ENCODE measurements around the gene AEN. TPM values are rescaled to one million over a fixed set of nuclear protein-coding genes. Genes with fewer than 3 reads are reported as not detected.

Gene AEN
- total and polyA plus RNA-seq, 3 donors from 2014 or later: 22.5 to 32.9 (median 31.0) TPM

DNA sequence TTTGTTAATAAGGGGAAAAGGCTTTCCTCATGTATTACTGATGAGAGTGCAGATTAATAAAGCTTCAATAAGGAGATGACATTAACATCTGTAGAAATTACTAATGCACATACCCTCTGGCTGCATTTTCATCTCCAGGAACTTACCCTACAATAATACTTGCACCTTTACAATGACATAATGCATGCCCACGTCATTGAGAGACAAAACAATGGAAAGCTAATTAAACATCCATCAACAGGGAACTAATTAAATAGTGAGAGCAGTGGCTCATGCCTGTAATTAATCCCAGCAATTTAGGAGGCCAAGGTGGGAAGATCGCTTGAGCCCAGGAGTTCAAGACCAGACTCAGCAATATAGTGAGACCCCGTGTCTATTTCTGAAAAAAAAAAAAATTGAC is 41.8 kb upstream of the AEN start:
- intact Hi-C loops (cut with DNase I; ENCODE audit: low total_unique reads): no loop called here
- no peak overlapping the region for H3K4me3 ChIP-seq
- no peaks in the 10 kb centered on the region for H3K9me3 ChIP-seq
- H3K4me1 ChIP-seq: no peaks in the 10 kb centered on the region
- no peak for DNase-seq
- no peak for TF ChIP-seq POLR2A (IDR thresholded peaks at IDR 0.05)
- TF ChIP-seq, protein P1, sequence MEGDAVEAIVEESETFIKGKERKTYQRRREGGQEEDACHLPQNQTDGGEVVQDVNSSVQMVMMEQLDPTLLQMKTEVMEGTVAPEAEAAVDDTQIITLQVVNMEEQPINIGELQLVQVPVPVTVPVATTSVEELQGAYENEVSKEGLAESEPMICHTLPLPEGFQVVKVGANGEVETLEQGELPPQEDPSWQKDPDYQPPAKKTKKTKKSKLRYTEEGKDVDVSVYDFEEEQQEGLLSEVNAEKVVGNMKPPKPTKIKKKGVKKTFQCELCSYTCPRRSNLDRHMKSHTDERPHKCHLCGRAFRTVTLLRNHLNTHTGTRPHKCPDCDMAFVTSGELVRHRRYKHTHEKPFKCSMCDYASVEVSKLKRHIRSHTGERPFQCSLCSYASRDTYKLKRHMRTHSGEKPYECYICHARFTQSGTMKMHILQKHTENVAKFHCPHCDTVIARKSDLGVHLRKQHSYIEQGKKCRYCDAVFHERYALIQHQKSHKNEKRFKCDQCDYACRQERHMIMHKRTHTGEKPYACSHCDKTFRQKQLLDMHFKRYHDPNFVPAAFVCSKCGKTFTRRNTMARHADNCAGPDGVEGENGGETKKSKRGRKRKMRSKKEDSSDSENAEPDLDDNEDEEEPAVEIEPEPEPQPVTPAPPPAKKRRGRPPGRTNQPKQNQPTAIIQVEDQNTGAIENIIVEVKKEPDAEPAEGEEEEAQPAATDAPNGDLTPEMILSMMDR (IDR thresholded peaks at IDR 0.05): no peak
- H3K27ac ChIP-seq: no peak overlapping the region
- no peaks in the 10 kb centered on the region for H3K36me3 ChIP-seq (ENCODE audit: low read depth, missing control alignments)
- H3K27me3 ChIP-seq: no peaks in the 10 kb centered on the region
- WGBS, 2 donors: 83 to 84% methylated on average over 3 of the region's 3 CpGs

DNA sequence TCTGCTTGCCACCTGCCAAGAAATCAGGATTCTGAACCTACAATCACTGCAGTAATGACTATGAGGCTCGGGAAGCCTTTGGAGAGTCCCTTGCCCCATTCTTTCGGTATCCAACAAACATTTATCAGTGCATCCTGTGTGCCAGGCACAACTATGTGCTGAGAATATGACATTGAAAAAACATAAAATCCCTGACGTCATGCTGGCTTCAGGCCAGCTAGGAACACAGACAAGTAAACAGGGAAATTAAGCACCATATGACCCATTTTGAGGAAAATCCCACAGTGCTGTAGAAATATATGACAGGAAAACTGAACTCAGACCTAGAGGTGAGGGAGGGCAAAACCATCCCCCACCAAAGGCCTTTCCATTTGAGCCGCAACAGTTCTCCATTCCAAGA is 40.6 kb upstream of the AEN start:
- Histone ChIP-seq H3K27ac (no peak overlapping the region), H3K36me3 (ENCODE audit: low read depth, missing control alignments) (no peaks in the 10 kb centered on the region), H3K9me3 (no peaks in the 10 kb centered on the region), H3K4me3 (no peak overlapping the region), H3K27me3 (no peaks in the 10 kb centered on the region), H3K4me1 (no peaks in the 10 kb centered on the region)
- 66 to 73% methylated on average over 4 of the region's 4 CpGs for WGBS, 2 donors
- intact Hi-C loops (cut with DNase I; ENCODE audit: low total_unique reads): no loop called here
- TF ChIP-seq, protein P1 (IDR thresholded peaks at IDR 0.05): no peak
- TF ChIP-seq POLR2A (IDR thresholded peaks at IDR 0.05): no peak
- no peak for DNase-seq

DNA sequence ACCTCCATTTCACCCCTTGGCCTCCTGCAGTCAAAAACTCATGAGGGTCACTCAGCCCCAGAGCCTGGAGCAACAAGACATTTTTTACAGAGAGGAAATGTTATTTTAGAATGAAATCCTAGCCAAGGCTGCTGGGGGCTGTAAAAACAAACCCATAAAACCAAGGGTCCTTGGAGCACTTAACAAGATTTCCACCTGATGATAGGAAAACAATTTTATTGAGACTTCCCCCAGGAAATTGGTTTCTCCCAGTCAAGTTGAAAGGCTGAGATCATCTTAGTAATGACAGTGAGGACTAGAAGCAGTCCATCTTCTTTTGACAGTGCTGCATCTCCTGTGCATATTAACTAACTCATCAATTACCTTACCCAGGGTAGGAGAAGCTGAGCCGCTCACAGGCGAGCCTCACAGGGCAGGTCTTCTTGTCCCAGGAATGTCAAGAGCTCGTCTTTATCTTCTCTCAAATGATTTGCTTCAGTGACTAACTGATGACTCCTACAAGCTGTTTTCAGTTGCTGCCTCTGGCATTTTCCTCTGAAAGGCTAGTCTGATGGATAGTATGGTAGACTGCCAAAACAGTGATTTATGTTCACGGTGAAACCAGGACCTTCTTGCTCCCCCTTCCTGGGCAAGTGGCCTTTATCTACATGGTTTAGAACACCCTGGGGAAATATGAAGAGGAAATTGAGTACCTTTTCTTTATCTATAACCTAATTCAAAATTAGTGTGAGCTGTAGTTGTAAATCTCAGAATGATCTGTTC is 34.6 kb upstream of the AEN start:
- H3K9me3 ChIP-seq: no peaks in the 10 kb centered on the region
- H3K27me3 ChIP-seq: no peaks in the 10 kb centered on the region
- 44 to 53% methylated on average over 4 of the region's 4 CpGs for WGBS, 2 donors
- H3K4me3 ChIP-seq: no peak overlapping the region
- no peak for DNase-seq
- TF ChIP-seq, protein P1 (IDR thresholded peaks at IDR 0.05): no peak
- TF ChIP-seq POLR2A (IDR thresholded peaks at IDR 0.05): no peak
- no peaks in the 10 kb centered on the region for H3K4me1 ChIP-seq
- no peaks in the 10 kb centered on the region for H3K36me3 ChIP-seq (ENCODE audit: low read depth, missing control alignments)
- intact Hi-C loops (cut with DNase I; ENCODE audit: low total_unique reads): no loop called here
- no peak overlapping the region for H3K27ac ChIP-seq

DNA sequence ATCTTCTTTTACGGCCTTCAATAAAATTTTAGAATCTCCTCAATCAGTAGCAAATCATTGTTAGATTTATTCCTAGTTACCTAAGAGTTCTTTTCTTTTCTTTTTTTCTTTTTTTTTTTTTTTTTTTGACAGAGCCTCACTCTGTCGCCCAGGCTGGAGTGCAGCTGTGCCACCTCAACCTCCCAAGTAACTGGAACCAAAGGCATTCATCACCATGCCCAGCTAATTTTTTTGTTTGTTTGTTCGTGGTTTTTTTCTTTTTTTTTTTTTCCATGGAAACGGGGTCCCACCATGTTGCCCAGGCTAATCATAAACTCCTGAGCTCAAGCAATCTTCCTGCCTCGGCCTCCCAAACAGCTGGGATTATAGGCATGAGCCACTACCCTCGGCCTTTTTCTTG is 30.4 kb upstream of the AEN start:
- Histone ChIP-seq H3K9me3 (no peaks in the 10 kb centered on the region), H3K27ac (no peak overlapping the region), H3K36me3 (ENCODE audit: low read depth, missing control alignments) (no peaks in the 10 kb centered on the region), H3K4me1 (no peaks in the 10 kb centered on the region), H3K4me3 (no peak overlapping the region), H3K27me3 (no peaks in the 10 kb centered on the region)
- intact Hi-C loops (cut with DNase I; ENCODE audit: low total_unique reads): no loop called here
- TF ChIP-seq, protein P1 (IDR thresholded peaks at IDR 0.05): no peak
- no peak for TF ChIP-seq POLR2A (IDR thresholded peaks at IDR 0.05)
- 81 to 95% methylated on average over 6 of the region's 6 CpGs for WGBS, 2 donors
- no peak for DNase-seq

DNA sequence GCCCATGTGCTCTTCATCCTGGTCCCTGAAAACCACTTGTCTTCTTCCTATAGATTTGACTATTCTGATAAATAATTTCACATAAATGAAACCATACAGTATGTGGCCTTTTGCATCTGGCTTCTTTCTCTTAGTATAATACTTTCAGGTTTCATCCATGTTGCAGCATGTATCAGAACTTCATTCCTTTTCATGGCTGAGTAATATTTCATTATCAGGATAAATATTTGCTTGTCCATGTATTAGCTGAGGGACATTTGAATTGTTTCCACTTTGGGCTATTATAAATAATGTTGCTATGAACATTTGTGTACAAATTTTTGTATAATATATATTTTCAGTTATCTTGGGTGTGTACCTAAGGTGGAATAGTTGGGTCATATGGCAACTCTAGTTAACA is 29.8 kb upstream of the AEN start:
- no peak overlapping the region for H3K27ac ChIP-seq
- DNase-seq: no peak
- no peaks in the 10 kb centered on the region for H3K9me3 ChIP-seq
- no peak for TF ChIP-seq POLR2A (IDR thresholded peaks at IDR 0.05)
- TF ChIP-seq, protein P1 (IDR thresholded peaks at IDR 0.05): no peak
- H3K27me3 ChIP-seq: no peaks in the 10 kb centered on the region
- H3K4me1 ChIP-seq: no peaks in the 10 kb centered on the region
- intact Hi-C loops (cut with DNase I; ENCODE audit: low total_unique reads): no loop called here
- no peaks in the 10 kb centered on the region for H3K36me3 ChIP-seq (ENCODE audit: low read depth, missing control alignments)
- H3K4me3 ChIP-seq: no peak overlapping the region

All from testis (tissue), 3 donors.